ENCODE data around the gene NLRP1.
"Not testable (repeated sequence)": the region's sequence is repeated elsewhere in the genome, so short reads cannot be mapped to it uniquely, and the experiment has no call there.

Gene NLRP1

GRCh38 chr17:5585836-5586521 lies 1.7 kb upstream of the NLRP1 start:
- no peak for FAIRE-seq

DNA sequence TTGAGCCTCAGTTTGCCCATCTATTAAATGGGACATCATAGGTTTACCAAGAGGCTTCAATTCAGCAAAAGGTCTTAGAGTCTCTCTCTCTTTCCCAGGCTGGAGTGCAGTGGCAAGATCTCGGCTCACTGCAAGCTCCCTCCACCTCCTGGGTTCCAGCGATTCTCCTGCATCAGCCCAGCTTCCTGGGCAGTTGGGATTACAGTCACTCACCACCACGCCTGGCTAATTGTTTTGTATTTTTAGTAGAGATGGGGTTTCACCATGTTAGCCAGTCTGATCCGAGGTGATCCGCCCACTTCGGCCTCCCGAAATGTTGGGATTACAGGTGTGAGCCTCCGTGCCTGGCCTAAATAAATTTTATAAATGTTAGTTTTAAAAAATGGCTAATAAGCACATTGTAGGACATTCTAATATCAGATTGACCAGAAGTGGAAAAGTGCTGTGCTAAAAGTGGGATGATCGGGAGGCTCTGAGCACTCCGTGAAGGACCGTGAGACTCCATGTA lies 1.0 kb upstream of the NLRP1 start:
- no peak for FAIRE-seq

DNA sequence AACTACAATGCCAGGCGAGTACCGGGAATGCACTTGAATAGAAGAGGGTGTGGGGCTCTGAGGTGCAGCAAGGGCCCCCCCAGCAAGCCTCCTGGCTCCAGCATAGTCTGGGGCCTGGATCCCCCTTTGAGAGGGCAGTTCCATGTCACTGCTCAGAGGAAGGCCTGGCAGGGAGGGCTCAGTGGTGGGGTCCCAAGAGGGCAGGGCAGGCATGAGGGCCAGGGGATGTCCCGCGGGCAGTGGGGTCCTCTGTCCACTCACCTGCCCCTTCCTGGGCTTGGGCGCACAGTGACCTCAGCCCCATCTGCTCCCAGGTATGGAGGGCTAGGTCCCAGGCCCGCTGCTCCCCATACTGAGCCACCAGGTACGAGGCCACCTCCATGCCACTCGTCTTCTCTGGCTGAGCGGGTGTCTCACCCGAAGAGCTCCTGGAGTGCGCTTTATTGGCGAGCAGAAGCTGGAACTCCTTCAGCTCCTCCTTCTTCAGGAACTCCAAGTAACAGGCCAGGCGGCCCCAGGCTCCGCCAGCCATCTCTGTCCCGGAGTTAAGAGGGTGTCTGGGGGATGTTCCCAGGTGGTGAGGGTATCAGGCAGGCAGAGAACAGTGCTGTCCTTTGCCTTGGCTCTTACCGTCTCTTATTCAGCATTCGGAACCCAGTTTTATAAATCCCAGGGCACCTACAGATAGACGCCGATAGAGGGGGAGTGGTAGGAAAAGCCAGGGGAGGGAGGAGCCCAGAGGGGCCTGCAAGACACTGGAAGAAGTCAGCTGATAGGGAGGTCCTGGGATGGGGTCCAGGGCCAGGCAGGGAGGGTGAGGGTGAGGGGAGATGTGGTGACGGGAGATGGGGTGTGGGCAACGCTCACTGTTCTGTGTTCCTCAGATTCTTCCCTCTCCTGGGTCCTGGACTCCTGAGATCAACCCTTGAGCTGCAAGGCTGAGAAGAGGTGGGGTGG lies 605 bp downstream of the NLRP1 start:
- FAIRE-seq, result no peak

- FAIRE-seq, result no peak
Measured at GRCh38 chr17:5582209-5583185, 1.8 kb downstream of the NLRP1 start.

DNA sequence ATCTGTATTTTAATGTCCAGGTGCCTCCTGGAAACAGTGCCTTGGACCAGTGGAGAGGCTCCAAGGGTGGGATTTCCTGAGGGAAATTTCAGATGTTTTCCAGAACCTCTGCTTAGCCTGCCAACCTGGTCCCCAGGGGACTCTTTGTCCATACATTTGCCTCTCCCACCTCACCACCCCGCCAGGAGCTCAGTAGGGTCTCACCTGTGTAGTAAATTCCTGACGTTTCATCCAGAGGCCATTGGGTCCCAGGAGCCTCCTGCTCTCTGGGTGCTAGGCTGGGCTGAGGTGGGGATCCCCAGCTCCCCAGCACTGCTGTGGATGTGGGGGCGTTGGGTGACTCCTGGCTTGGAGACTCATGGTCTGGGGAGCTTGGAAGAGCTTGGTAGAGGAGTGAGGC lies 2.7 kb downstream of the NLRP1 start:
- FAIRE-seq, result no peak

DNA sequence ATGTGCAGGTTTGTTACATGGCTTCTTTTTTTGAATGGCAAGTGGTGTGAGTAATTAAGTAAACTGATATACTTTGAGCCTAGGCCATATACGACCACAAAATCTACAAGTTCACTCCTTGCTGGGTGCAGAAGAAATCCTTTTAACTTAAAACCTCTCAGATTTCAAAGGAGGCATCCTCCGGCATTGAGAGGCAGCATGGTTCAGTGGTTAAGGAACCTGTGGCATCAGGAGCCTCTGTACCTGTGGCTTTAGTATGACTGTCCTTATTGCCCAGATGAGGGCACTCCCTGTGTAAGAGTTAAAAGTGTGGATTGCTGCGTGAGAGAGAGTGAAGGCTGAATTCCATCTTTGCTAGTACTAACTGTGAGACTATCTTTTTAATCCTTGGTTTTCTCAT lies 3.3 kb downstream of the NLRP1 start:
- no peak for FAIRE-seq

DNA sequence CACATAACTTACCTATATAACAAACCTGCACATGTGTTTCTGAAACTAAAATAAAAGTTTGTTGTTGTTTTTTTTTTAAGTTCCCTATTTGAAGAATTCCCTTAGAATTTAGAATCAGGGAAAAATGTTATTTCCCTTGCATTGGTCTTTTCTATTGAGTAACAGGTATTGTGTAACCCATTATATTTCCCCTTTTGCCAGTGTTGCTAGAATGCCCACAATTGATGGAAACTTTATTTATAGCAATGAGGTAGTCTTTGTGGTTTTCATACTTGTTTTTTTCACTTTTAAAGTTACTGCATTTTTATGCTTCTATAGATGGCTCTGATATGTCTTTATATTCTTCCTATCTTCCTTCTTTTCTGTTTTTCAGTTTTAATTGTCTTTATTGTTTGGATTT lies 3.9 kb downstream of the NLRP1 start:
- no peak for FAIRE-seq

- not testable (repeated sequence) for FAIRE-seq
Measured at GRCh38 chr17:5578768-5579167, 5.5 kb downstream of the NLRP1 start.

DNA sequence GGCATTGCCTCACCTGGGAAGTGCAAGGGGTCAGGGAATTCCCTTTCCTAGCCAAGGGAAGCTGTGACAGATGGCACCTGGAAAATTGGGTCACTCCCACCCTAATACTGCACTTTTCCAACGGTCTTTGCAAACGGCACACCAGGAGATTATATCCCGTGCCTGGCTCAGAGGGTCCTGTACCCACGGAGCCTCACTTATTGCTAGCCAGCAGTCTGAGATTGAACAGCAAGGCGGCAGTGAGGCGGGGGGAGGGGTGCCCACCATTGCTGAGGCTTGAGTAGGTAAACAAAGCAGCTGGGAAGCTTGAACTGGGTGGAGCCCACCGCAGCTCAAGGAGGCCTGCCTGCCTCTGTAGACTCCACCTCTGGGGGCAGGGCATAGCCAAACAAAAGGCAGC lies 11.3 kb downstream of the NLRP1 start:
- not testable (repeated sequence) for FAIRE-seq

GRCh38 chr17:5571281-5571680 lies 13.0 kb downstream of the NLRP1 start:
- FAIRE-seq, result no peak

- FAIRE-seq, result no peak
Measured at GRCh38 chr17:5565808-5566207, 18.5 kb downstream of the NLRP1 start.

DNA sequence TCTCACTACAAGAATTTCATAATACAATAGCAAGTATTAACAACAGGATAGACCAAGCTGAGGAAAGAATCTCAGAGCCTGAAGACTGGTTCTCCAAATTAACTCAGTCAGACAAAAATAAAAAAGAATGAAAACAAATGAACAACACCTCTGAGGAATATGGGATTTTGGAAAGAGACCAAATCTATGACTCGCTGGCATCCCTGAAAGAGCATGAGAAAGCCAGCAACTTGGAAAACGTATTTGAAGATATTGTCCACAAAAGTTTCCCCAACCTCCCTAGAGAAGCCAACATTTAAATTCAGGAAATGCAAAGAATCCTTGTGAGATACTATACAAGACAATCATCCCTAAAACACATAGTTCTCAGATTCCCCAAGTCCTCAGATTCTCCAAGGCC lies 20.9 kb downstream of the NLRP1 start:
- FAIRE-seq, result no peak

DNA sequence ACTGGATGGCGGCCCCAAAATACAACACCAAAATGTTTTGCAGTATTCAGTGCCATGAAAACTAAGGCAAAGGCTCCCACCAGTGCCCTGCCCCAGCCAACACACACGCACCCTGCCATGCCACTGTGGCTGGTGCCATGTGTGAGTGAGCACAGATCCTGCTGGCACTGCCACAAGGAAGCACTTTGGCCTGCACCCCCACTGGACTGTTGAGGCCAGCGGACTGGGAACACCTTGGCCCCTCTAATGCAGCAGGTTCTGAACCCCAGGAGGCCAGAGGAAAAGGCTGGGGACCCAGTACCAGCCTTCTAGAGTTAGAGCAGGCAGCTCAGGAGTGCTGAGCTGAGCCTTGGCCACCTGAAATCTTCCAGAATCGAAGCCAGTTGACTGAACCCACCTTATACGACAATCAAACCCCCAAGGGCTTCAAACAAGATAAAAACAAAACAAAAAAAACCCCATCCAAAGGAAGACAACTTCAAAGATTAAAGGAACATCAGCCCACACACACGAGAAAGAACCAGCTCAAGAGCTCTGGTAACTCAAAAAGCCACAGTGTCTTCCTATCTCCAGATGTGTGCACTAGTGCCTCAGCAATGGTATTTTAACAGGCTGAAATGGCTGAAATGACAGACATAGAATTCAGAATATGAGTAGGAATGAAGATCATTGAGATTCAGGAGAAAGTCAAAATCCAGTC lies 21.5 kb downstream of the NLRP1 start:
- no peak for FAIRE-seq

GRCh38 chr17:5561736-5562571 lies 22.4 kb downstream of the NLRP1 start:
- FAIRE-seq, result no peak

- no peak for FAIRE-seq
Measured at GRCh38 chr17:5560361-5560988, 23.8 kb downstream of the NLRP1 start.

GRCh38 chr17:5558815-5559785 lies 25.2 kb downstream of the NLRP1 start:
- FAIRE-seq, result no peak

DNA sequence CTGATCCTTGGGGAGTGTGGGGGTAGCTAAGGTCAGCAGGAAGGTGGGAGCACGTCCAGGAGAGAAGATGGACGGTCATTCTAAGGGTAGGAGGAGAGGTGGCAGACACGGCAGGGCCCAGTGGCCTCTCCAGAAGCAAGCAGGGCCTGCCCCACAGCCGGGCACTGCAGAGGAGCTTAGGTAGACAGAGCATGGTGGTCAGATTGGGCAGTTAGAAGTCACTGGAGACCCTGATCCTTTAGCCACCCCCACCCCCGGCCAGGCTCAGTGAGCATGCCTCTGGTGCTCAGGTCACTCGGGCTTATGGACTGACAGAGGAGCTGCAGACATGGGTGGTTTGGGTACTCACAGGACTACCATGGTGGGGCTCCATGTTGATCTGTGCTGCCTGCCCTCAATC lies 26.3 kb downstream of the NLRP1 start:
- FAIRE-seq, result no peak

GRCh38 chr17:5557485-5557884 lies 26.8 kb downstream of the NLRP1 start:
- FAIRE-seq, result no peak

DNA sequence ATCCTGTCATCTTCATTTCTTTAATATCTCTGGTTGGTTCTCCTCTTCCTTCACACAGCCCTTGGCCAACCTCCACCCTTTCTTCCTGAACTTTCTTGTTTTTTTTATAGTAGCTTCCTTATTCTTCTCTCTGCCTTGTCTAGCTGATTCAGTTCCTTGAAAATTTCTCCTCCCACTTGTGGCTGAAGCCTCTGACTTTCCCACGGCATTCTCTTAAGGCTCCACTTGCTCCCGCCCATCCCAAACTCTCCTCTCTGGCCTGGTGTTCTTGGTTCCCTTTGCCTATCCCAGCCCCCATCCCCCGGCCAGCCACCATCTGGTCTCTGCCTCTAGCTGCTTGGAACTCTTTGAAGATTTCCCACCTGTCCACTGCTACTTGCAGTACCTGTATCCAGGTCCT lies 29.1 kb downstream of the NLRP1 start:
- no peak for FAIRE-seq
